ENCODE results near the gene ZBTB33.

The ZBTB33 gene

DNA sequence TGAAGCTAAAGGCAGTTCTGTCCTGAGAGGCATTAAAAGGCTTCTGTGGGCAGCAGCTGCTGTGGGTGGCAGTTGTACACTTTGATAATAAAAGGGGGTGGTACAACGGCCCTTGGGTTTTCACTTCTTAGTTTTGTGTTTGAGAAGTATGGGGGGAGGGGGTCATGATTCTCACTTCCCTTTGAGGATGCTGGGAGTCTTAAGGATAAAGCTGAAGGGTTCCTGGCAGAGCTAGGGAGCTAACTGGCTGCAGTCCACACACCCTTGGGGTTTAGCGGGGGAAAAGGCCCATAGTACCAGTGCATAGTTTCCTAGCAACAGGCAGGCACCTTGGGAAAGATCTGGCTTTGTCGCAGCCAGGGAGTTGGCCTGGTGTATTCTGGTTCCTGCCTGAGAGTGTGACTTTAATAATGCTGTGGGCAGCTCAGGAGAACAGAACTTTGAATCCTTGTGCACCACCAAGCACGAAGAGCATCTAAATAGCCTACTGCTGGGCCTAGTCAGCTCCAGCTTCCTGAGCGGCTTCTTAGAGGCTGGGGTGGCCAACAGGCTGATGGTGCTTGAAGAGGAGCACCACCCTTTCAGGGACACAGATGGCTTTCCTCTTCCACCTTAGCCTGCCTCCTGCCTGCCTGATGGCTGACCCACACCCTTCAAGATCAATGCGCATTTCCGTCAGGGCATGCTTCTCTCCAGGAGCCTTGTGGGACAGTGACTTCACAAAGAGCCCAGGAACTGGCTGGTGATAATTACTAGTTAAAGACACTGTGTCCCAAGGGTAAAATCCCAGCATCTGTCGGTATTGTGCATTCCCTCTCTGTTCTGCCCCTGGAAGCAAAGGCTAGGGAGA lies 12.5 kb downstream of the ZBTB33 start:
- Histone ChIP-seq H3K36me3 (no peaks in the 10 kb centered on the region), H3K27me3 (no peaks in the 10 kb centered on the region), H3K4me1 (no peaks in the 10 kb centered on the region), H3K4me3 (ENCODE audit: low read depth, low read length) (no peak overlapping the region), H3K9me3 (no peaks in the 10 kb centered on the region)
- TF ChIP-seq, protein P1, sequence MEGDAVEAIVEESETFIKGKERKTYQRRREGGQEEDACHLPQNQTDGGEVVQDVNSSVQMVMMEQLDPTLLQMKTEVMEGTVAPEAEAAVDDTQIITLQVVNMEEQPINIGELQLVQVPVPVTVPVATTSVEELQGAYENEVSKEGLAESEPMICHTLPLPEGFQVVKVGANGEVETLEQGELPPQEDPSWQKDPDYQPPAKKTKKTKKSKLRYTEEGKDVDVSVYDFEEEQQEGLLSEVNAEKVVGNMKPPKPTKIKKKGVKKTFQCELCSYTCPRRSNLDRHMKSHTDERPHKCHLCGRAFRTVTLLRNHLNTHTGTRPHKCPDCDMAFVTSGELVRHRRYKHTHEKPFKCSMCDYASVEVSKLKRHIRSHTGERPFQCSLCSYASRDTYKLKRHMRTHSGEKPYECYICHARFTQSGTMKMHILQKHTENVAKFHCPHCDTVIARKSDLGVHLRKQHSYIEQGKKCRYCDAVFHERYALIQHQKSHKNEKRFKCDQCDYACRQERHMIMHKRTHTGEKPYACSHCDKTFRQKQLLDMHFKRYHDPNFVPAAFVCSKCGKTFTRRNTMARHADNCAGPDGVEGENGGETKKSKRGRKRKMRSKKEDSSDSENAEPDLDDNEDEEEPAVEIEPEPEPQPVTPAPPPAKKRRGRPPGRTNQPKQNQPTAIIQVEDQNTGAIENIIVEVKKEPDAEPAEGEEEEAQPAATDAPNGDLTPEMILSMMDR (IDR thresholded peaks at IDR 0.05; ENCODE audit: low read depth, low read length): no peak
- no peak for DNase-seq

DNA sequence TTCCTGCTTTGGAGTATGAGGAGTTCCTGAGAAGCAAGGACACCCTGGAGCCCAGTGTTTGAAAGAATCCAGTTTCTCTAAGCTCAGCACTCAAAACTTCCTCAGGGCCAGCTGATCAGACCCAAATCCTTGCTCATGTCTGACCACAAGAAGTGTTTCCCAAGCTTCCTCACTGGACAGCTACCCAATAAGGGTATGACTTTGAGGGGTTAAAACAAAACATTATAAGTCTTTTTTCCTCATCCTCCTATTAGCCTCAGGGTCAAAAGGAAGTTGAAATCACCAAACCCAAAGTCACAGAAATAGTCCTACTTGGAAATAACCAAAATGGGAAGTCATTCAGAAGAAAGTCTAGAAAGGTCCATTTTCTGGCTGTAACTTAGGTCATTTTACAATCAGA lies 13.7 kb downstream of the ZBTB33 start:
- H3K4me1 ChIP-seq: no peaks in the 10 kb centered on the region
- no peaks in the 10 kb centered on the region for H3K27me3 ChIP-seq
- H3K9me3 ChIP-seq: no peaks in the 10 kb centered on the region
- TF ChIP-seq, protein P1 (IDR thresholded peaks at IDR 0.05; ENCODE audit: low read depth, low read length): no peak
- H3K4me3 ChIP-seq (ENCODE audit: low read depth, low read length): no peak overlapping the region
- no peaks in the 10 kb centered on the region for H3K36me3 ChIP-seq
- DNase-seq: no peak

DNA sequence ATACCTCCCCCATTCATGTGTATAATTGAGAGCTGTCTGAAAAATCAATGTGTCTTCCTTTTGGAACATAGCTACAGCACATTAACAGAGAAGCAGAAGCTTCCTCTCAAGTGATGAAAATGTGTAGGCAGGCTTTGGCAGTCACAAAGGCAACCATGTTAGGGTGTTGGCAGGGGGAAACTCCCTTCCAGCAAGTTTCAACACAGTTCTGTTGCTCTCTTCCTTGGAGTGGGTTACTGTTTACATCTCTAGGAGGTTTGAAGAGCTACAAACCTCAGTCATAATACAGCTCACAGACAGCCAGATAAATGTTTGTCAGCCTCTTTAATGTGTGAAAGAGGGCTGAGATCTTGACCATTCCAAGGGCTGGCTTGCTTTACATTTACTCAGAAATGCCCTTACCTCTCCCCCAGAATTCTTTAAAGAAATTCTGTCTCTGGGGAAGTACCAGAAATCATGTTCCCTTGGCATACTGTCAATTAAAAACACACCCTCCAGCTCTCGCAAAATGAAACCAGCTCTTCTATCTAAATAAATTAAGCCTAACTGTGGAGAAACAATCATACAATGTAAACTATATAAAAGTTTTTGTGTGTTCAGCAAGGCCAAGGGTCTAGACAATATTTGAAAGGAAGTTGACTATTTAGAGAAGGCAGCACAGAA lies 18.9 kb downstream of the ZBTB33 start:
- no peaks in the 10 kb centered on the region for H3K27me3 ChIP-seq
- H3K9me3 ChIP-seq: no peaks in the 10 kb centered on the region
- TF ChIP-seq, protein P1 (IDR thresholded peaks at IDR 0.05; ENCODE audit: low read depth, low read length): no peak
- no peak overlapping the region for H3K4me3 ChIP-seq (ENCODE audit: low read depth, low read length)
- no peak for DNase-seq
- no peaks in the 10 kb centered on the region for H3K36me3 ChIP-seq
- no peaks in the 10 kb centered on the region for H3K4me1 ChIP-seq

DNA sequence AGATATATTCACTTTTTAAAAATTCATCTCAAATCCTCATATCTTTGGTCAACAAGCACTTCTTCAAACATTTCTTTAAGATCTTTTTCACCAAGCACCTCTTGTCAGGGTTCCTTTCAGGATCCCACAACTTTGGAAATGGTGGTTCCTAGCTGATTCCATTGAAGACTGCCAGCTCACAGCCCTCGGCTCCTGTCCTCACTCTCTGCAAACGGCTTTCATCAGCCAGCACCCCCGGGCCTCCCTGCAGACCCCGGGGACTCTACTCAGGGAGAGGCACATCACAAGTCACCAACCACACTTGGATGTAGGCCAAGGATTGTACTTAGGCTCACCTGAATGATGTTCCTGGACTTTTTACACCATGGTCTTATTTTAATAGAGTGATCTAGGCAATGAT lies 20.0 kb downstream of the ZBTB33 start:
- no peak for DNase-seq
- Histone ChIP-seq H3K4me3 (ENCODE audit: low read depth, low read length) (no peak overlapping the region), H3K9me3 (no peaks in the 10 kb centered on the region), H3K4me1 (no peaks in the 10 kb centered on the region), H3K36me3 (no peaks in the 10 kb centered on the region), H3K27me3 (no peaks in the 10 kb centered on the region)
- TF ChIP-seq, protein P1 (IDR thresholded peaks at IDR 0.05; ENCODE audit: low read depth, low read length): no peak

DNA sequence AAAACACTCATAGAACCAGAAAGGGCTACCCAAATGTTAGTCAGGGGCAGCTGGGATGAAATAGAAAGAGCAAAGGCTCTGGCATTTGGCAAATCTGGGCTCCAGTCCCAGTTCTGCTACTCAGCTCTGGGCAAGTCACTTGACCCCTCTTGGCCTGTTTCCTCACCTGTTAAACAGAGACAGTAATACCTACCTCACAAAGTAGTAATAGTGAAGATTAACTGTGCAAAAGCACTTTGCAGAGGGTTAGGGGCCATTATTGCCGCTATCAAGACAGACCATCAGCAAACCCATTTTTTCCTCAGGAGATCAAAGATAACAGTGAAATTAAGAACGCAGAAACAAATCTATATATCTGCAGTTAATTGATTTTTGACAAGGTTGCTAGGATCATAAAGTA lies 20.6 kb downstream of the ZBTB33 start:
- H3K4me3 ChIP-seq (ENCODE audit: low read depth, low read length): no peak overlapping the region
- H3K36me3 ChIP-seq: no peaks in the 10 kb centered on the region
- no peaks in the 10 kb centered on the region for H3K4me1 ChIP-seq

More for the DNA sequence above, 20.6 kb downstream of the ZBTB33 start:
- no peaks in the 10 kb centered on the region for H3K27me3 ChIP-seq
- H3K9me3 ChIP-seq: no peaks in the 10 kb centered on the region
- DNase-seq: no peak
- TF ChIP-seq, protein P1 (IDR thresholded peaks at IDR 0.05; ENCODE audit: low read depth, low read length): no peak

Data from BE2C (cell line).